A549 treated with Hydrocortisone at 1 μM for 4 hours (cell line): ENCODE measurements around the gene CHP2. TPM values are rescaled to one million over a fixed set of nuclear protein-coding genes. Genes with fewer than 3 reads are reported as not detected.

Experiments
- total RNA-seq: library from RNA; stranded (reverse); fragments of 200-300 nt; extraction: Qiagen RNA extraction; gene quantifications from 5 replicates; pipeline ENCODE4 v1.2.3, GENCODE V29; 2022

Gene CHP2
- 0.05 to 0.06 TPM in 2 of 5 replicates, not detected in the others for total RNA-seq

GRCh38 chr16:23754594-23755483 lies at the start of gene CHP2:
Gene CHP2, plus strand, starts transcription at chr16:23755026. Its CDS starts 24 bp downstream, at chr16:23755050.

GRCh38 chr16:23712976-23713375 lies 41.9 kb upstream of the CHP2 start, which contains the start of gene ERN2:
Gene ERN2, minus strand, starts transcription at chr16:23713222. Its CDS starts 35 bp downstream, at chr16:23713187.

Other genes starting within 250 kb of the CHP2 start
- gene GGA2, start 244.5 kb upstream of the CHP2 start, total RNA-seq: 24.0 to 32.4 TPM (median 27.0 TPM) in 5 replicates
- gene EARS2, start 197.7 kb upstream of the CHP2 start, total RNA-seq: 24.7 to 31.9 TPM (median 31.0 TPM) in 5 replicates
- gene UBFD1, start 197.3 kb upstream of the CHP2 start, total RNA-seq: 41.5 to 50.1 TPM (median 48.3 TPM) in 5 replicates
- gene NDUFAB1, start 158.7 kb upstream of the CHP2 start, total RNA-seq: 149 to 205 TPM (median 188 TPM) in 5 replicates
- gene PALB2, start 113.7 kb upstream of the CHP2 start, total RNA-seq: 9.0 to 12.1 TPM (median 10.7 TPM) in 5 replicates
- 69.9 to 75.9 TPM (median 72.8 TPM) in 5 replicates for gene DCTN5, start 113.6 kb upstream of the CHP2 start, total RNA-seq
- gene PLK1, start 76.1 kb upstream of the CHP2 start, total RNA-seq: 150 to 164 TPM (median 157 TPM) in 5 replicates
- not detected in 5 replicates for gene ERN2, start 41.8 kb upstream of the CHP2 start, total RNA-seq
- gene PRKCB, start 81.0 kb downstream of the CHP2 start, total RNA-seq: 0.13 to 0.34 TPM (median 0.15 TPM) in 5 replicates